ENCODE data around the gene DHRS9.

- no peak for TF ChIP-seq CTCF (IDR thresholded peaks at IDR 0.05; ENCODE audit: insufficient read depth, low read length, poor library complexity, severe bottlenecking)
- TF ChIP-seq EZH2phosphoT487 (conservative IDR thresholded peaks at IDR 0.05; ENCODE audit: low read length), result no peak
Measured at GRCh38 chr2:169107645-169108044, 38.3 kb downstream of the DHRS9 start.
